Retinal pigment epithelial cell (primary cell): ENCODE results near the gene NXN.
A peak's percentile ranks its signal among the peaks of the same experiment; 100 is the strongest.
"Not testable (repeated sequence)": the region's sequence is repeated elsewhere in the genome, so short reads cannot be mapped to it uniquely, and the experiment has no call there.

Experiments used
- DNase-seq: peaks from one replicate; pipeline ENCODE4 v3.0.0-alpha.2; 2010; ENCODE audit warnings: low read depth
- H3K4me3 ChIP-seq: 2 replicates; pipeline ENCODE4 v1.5.1; 2011; ENCODE audit warnings: mild to moderate bottlenecking, low read length, control low read depth, moderate library complexity
- TF ChIP-seq, protein P1 (sequence below): conservative IDR thresholded peaks from 2 replicates; pipeline ENCODE4 v1.5.1; 2011; ENCODE audit warnings: low read depth, low read length, control low read depth, inconsistent platforms

NXN gene

DNA sequence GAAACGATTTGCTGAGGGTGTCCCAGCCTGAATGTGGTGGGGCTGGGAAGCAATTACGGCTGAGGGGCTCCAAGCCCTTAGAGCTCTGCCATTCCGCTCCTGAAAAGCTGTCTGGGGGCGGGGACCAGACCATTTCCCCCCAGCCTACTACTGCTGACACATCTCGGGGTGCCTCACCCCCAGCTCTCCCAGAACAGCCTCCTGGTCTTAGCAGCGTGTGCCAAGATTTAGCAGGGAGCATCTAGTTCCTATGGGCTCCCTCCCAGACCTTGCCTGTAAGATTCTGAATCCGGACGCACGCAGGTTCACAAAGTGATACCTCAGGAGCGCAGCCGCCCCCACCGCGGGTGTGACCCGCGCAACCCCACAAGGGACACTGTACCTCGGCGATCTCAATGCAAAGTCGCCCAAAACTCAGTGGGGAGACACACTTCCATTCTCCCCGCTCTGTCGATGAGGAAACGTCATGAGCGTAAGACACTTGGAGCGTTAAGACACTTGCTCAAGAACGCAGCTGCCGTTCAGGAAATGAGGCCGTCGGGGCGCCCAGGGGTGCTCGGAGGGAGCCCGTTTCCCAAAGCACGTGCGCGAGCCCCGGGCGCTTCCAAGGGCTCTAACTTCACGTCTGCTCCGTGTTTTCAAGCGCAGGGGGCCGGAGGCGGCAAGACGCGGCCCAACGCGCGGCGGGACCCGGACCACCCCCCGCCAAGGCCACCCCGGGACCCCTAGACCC is 228.1 kb downstream of the NXN start:
- H3K4me3 ChIP-seq: peak overlapping the region; percentile 71
- no peak for DNase-seq
- TF ChIP-seq, protein P1, sequence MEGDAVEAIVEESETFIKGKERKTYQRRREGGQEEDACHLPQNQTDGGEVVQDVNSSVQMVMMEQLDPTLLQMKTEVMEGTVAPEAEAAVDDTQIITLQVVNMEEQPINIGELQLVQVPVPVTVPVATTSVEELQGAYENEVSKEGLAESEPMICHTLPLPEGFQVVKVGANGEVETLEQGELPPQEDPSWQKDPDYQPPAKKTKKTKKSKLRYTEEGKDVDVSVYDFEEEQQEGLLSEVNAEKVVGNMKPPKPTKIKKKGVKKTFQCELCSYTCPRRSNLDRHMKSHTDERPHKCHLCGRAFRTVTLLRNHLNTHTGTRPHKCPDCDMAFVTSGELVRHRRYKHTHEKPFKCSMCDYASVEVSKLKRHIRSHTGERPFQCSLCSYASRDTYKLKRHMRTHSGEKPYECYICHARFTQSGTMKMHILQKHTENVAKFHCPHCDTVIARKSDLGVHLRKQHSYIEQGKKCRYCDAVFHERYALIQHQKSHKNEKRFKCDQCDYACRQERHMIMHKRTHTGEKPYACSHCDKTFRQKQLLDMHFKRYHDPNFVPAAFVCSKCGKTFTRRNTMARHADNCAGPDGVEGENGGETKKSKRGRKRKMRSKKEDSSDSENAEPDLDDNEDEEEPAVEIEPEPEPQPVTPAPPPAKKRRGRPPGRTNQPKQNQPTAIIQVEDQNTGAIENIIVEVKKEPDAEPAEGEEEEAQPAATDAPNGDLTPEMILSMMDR: no peak

DNA sequence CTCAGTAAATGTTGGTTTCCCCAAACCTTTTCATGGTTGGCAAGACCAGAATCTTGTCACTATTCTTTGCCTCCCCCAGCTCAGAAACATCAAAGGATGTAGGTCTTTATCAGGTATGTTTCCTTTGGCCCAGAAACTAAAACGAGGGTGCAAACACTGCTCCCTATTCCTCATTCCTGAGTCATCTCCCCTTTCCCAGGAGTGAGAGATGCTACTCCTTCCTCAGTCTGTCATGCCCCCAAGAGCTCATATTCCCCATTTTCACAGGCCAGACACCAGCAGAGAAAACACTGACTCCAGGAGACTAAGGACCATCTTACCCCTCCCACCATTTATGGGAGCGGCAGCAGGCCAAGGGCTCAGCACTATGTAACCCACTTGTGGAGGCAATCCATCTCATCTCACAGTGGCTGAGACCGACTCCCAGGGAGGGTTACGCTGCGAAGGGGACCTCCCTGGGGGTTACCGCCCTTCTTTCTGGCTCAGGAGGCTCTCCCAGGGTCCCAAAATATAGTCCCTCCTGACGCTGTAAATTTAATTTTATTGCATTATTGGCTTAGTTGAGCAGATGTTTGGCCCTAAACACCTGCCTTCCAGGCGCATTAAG is 229.0 kb downstream of the NXN start:
- TF ChIP-seq, protein P1: no peak
- peak overlapping the region; percentile 71 for H3K4me3 ChIP-seq
- DNase-seq: no peak

DNA sequence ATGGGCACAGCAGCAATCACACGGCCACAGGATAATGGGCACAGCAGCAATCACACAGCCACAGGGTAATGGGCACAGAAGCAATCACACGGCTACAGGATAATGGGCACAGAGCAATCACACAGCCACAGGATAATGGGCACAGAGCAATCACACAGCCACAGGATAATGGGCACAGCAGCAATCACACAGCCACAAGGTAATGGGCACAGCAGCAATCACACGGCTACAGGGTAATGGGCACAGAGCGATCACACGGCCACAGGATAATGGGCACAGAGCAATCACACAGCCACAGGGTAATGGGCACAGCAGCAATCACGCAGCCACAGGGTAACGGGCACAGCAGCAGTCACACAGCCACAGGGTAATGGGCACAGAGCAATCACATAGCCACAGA is 230.2 kb downstream of the NXN start:
- DNase-seq, H3K4me3 ChIP-seq: not testable (repeated sequence)
